HG02610 (cell line): Measurements from ENCODE around the gene ADSL.

Experiments used
- ATAC-seq: cut with Tn5 transposase; IDR thresholded peaks from one replicate; pipeline ENCODE4 v1.9.1; 2021; ENCODE audit warnings: mild to moderate bottlenecking, moderate library complexity; ENCODE audit not compliant: unreplicated experiment

Gene ADSL

DNA sequence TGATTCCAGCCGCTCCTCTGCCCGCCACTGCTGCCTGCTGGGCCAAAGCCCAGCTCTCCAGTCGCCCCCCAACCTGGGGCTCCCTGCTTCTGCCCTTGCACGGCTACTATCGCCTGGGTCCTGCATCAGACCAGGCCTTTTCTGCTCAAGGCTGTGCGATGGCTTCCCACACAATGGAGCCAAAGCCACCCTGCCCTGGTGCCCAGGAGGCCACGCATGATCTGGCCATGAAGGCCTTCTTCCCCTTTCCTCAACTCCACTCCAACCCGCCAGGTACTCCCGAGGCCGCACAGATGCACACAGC, 69.9 kb downstream of the ADSL start:
- ATAC-seq: no peak

DNA sequence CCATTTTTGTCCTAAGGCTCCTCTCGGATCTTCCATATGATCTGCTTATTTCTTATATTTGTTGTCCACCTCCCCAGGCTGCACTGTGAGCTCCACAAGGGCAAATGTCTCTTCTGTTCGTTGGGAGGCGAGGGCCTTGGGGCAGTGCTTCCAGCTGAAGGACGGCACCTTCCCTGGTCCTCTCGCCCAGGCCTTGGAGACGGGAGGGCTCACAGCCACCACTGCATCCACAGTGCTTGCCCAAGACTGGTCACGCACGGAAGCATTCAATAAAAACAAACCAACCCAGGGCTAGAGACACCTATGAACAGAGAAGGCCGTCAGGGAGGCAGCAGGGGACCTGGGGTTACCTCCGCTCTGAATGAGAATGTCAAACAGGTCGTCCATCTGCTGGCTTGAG, 70.3 kb downstream of the ADSL start:
- ATAC-seq: no peak

DNA sequence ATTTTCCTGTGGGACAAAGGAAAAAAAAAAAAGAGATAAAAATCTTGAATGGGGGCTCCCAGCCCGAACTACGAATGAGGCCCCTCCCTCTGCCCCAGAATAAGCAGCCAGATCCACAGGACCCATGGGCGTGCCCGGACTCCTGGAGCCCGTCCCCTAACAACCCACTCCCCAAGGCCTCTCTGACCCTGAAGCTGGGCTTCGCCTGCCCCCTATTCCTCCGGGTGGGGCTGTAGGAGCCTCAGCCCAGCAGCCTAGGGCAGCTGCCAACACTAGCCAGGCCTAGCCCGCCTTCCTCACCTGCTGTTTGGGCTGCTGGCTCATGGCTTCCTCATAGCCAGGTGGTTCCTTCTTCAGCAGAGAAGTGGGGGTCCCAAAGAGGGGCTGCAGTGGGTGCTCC, 70.7 kb downstream of the ADSL start:
- ATAC-seq: no peak

DNA sequence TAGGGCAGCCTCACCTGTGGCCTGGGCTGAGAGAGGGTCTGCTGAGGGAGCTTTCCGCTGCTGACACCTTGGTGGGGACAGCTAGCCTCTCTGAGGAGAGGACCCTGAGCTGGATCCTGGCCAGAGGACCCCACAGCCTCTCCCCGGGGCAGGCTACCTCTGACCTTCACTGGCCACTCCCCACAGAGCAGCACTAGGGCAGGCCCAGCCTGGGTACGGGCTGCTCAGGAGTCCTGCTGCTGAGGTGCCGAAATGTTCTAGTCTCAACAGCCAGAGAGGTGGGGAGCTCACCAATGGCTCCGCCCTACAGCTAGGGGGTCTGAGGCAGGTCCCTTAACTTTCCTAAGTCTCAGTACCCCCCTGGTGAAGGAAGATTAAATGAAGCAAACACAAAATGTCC, 71.6 kb downstream of the ADSL start:
- ATAC-seq: no peak

DNA sequence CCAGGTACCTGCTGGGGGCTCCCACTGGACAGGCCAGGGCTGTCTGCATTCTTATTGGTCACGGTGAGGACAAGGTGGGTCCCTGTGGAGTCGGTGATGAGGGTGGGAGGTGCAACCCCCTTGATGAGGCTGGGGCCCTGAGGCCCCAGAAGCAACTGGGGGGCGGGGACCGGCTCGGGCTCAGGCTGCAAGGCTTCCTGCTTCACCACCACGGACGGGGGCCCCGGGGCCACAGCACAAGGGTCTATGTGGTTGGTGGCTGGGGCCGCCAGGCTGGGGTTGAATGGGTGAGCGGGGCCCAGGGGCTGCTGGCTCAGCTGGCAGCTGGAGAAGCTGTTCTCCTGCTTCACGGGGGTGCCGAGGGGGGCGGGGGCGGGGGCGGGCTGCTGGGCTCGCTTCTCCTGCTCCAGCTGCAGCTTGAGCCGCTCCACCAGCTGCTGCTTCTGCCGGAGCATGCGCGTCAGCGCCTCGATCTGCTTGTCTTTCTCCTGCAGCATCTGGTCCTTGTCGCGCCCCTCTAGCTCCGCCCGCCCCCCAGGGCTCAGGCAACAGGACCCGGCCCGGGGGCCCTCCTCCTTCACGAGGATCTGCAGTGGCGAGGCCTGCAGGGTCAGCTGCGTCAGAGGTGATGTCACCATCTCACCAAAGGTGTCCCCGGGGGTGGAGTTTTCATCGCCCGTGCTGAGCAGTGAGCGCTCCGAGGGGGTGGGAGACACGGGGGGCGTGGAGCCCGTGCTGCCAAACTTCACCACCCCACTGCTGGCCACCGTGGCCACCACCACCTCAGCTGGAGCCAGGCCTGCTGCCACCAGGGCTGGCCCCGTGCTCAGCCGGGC, 72.3 kb downstream of the ADSL start:
- no peak for ATAC-seq

DNA sequence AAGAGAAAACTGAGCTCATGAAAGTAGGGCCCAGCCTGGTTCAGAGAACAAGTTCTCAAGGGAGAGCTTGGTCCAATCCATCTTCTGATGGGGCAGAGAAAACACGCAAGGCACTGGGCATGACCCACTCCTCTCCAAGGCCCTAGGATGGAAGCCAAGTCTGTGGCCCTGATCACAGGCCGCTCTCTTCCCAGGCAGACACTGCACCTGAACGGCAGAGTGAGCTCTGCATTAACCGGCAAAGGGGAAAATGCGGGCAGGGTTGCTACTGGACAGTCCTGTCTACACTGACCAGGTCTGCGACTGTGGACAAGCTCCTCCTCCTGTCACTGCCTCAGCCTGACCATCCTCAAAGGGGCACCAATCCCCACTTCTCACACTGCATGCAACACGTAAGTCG, 73.4 kb downstream of the ADSL start:
- no peak for ATAC-seq

DNA sequence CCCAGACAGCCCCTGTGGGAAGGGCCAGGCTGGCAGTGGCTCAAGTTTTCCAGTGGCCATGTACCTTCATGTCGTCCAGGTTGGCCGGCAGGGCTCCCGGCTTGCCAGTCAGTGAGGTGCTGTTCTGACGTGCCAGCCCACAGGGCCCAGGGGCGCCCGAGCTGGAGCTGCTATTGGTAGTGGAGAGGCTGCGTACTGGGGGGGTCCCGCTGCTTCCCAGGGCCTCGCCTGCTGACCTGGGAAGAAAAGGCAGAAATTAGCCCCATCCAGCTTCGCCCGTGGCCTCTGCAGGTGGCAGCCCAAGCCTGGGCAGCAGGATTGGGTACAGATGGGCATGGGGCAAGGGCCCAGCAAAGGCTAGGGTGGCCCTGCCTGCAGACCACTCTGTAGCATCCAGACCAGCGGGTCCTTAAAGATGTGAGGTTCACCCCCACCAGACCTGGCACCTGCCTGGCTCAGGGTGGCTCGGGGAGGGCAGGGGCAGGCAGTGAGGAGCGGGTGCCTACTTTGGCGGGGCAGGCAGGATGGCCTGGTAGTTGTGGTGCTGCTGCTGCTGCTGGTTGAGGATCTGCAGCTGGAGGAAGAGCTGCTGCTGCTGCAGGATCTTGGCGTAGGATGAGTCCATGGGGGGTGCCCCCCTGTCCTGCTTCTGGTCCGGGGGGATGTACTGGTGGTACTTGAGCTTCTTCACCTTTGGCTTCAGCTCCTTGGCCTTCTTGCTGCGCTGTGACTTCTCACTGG, 74.2 kb downstream of the ADSL start:
- no peak for ATAC-seq

DNA sequence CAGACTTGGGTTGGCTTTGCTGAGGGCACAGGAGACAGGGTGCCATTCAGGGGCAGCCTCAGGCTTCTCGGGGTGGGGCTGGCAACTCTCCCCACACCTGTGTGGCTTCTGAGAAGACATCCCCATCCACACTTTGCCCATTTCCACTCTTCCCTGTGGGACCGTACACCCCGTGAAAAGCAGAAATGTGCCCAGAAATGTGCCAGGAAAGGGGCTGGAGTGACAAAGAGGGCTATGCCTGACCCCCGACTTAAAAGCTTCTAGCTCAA, 74.7 kb downstream of the ADSL start:
- ATAC-seq: no peak

DNA sequence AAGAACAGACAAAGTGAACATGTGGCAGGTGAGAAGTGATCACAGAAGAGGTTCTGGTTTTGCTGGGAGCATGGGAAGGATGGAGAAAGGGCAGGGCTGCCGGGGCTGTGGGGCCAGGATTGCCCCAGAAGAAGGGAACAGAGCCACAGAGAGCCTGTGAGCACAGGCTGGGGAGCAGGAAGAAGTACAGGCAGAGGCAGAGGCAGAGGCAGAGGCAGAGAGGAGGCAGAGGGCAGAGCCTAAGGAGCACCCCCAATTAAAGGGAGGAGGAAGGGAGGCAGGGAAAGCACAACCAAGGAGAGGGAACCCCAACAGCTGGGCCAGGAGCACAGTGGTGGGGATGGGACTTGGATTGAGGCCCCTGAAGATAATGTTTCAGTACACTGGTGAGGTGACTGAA, 75.6 kb downstream of the ADSL start:
- ATAC-seq: no peak

DNA sequence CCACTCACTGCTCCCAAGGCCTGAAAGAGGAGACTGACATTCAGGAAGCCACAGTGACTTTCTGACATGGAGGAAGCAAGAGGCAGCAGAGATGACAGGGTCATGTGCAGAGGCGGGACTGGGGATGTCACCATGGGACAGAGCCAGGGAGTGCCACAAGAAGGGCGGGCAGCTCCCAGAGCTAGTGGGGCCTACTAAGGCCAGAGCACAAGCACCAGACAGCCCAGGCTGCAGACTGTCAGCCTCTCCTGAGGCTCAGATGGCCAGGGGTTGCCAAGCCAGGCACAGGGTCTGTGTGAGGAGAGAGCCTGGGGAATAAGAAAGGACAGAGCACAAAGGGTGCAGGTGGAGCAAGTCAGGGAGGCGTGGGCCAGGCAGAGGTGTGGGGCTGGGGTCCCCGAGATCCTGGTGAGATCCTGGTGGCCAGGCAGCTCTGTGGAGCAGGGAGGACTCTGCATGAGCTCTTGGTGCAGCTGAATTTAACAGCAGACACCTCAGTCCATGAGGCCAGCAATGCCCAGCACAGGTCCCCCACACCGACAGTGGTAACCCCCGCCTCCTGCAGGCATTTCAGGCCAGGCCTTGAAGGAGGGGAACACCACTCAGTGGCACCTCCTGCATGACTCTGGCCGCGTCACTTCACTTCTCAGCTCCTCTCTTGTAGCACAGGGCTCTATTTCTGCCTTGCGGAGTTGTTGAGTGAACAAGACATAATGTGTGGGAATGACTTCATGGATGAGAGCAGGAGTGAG, 76.4 kb downstream of the ADSL start:
- no peak for ATAC-seq

DNA sequence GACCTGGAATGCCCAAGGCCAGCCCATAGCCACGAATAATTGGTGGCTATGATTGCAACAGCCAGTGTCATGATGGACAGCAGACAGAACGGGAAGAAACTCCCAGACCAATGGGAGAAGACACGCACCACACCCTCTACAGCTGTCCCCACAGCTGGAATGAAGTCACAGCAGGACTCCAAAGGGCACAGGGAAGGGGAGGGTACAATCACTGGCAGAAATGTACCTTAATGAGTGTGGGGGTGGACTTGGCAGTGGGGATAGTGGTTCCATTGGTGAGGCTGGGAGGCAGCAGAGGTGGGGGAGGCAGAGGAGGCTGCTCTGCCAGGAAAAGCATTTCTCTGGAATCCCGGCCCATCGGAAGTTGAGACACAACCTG, 77.0 kb downstream of the ADSL start:
- ATAC-seq: no peak

DNA sequence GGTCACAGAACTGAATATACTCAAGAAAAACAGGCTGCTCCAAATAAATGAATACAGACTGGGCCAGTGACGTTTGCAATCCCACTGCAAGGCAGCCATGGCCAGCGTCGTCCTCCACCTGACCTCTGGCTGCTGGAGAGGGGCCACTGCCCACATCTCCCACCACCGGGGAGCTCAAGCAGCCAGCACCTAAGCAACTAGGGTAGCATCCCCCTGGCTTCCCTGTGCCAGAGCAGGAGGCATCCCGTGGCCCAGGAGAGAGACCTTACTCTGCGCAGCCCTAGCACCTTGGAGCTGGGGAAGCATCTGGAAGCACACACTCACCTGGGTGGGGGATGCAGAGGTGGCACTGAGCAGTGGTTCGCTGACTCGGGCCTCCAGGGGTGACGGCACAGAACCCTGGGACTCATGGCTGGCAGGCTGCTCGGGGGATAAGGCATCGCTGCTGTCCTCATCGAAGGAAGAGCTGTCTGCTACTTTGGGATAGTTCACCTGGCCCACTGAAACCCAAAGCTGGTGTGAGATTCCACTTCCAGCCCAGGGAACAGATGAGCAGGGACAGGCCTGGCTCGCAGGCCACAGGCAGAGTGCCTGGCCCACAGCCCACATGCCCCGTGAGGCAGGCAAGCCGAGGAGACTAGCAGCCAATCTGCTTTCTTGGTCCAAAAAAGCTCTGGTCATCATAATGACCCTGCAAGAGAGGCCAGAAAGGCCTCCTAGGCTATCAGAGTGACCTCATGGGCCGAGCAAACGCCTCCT, 77.8 kb downstream of the ADSL start:
- no peak for ATAC-seq

DNA sequence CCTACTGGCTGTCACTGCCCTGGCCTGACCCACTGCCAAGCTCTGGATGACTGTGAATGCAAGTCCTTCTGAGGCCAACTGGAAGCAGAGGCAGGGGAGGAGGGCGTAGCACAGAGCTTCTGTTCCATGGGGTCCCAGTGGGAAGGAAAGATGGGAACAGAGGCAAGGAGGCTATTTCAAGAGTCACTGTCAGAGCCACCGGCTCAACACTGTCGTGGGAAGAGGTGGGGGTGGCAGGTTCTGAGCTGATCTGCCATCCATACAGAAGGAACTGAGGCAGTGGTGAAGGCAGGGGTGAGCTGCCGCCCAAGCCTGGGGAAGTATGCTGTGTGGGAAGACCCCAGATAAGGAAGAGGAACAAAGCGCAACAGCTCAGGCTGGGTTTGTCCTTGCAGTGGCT, 78.8 kb downstream of the ADSL start:
- no peak for ATAC-seq

DNA sequence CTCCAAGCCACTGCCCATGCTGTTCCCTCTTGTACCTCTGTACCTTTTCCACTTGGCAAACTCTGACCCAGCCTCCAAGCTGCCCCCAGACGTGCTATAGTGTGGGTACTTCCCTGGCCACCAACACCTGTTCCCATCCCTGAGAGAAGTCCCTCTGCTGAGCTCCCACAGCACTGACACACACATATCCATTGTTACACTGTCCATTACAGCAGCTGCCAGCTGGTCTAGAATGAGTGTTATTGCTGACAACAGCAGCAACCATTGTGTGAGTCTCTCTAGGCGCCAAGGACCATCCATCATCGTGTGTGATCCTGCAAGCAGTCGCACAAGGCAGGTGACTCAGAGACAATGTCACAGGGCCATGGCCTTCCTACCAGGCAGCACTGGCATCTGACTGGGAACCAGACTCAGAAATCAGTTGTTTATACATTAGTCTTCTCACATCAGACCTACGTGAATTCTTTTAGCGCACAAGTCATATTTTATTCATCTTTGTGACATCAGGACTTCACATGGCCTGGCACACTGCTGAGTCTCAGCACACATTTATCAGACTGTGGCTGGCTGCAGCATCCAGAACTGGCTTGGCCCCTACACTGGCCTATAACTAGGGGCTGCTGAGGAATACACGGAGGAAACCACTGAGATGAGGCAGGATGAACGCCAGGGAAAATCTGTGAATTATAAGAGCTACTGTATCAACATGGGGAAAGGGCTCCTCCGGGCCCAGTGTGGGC, 80.5 kb downstream of the ADSL start:
- ATAC-seq: no peak

DNA sequence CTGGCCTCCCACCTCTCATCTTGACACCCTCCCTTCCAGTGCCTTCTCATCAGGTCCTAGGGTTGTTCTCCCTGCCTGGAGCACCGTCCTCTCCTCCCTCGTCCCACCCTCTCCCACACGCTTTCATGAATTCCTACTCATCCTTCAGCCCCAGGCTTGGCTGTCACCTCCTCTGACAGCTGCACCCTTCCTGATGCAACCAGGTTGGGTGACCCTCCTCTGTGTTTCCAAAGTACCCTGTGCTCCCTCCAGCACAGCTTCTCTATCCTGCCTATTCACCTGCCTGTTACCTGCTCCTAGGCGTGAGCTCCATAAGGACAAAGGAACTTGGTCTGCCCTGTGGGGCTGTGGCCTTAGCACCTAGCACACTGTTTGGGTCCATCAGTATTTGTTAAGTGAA, 82.5 kb downstream of the ADSL start:
- no peak for ATAC-seq

DNA sequence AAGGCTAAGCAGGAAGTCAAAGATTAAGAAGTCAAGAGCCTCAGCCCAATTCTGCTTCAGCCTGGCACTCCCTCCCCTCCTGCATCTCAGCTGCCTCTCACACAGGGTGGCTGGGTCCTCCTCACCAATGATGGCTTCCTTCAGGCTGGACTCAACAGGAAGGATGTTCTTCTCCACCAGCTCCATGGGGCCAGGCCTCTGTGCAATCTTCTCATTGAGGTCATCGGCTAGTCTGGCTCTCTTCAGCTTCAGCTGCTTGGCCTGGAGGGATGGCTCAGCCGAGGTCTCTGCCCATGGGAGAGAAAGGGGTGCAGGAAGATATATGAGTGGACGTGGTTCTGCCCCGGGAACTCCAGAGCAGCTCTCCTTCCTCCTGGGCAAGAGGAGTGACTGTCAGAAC, 83.2 kb downstream of the ADSL start:
- ATAC-seq: no peak

DNA sequence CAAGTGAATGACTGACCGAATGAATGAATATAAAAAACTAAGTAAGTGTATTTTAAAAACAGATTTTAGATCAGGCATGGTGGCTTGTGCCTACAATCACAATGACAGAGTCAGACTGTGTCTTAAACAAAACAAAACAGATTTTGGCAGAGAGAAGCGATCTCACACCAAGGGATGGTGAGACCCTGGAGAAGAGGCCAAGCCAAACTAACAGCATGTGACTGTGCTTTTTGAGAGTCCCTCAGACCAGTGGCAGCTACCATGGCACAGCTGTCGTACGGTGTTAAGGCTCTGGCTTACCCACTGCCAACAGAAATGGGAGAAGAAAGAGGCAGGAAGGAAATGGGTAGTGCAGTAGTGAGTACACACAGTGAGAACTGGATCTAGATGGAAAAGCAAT, 84.7 kb downstream of the ADSL start:
- no peak for ATAC-seq

DNA sequence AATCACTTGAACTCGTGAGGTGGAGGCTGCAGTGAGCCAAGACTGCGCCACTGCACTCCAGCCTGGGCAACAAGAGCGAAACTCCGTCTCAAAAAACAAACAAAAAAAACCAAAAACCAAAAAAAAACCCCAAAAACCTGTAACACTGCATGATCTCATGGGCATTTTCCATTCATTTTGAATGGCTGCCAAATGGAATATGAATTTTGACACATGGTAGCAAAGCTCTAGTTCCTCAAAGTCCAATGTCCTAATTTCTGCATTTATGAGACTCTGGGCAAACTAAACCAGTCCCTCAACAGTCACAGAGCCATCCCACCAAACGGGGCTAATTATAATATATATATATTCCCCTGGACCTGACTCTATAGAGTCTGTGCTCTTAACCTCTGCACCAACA, 85.9 kb downstream of the ADSL start:
- ATAC-seq: no peak

DNA sequence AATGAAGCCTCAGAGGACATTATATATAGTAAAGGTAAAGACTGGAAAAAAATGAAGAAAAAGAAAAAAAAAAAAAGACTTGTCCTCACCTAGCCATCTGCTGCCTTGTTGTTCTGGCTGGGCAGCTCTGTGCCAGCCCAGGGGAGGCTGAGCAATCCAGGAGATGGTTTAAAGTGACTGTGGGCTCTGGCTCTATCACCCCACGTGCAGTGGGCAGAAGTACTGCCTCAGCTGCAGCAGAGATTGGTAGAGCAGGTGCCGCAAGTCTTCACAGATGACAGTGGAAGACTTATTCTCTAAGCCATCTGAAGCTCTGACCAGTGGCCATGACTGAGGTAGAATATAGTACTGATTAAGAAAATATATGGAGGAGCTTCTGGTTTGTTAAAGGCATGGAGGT, 86.3 kb downstream of the ADSL start:
- ATAC-seq: no peak

DNA sequence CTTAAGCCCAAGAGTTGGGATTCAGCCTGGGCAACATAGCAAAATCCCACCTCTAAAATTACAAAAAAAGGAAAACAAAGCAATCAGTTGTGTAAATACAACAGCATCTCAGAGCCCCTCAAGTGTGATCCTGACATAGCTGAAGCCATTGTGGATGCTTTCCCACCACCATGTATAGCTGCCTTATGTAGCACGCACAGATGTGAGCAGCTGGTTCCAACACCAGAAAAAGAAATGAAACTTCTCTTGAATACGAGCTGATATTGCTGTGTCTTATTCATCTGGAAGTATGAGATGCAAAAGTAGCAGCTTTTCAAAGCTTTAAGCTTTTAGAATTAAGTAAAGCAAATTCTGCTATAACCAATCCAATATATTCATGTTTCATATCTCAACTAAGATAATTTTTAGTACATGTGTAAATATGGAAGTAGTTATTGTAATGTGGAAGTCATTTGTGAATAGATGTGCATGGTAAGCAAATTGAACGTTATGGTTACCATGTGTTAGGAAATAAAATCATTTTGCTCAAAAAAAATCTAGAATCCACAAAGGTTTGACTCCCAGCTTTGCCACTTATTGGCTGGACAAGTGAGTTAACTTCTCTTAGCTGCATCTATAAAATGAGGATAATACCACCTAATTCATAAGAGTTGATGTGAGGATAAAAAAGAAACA, 87.3 kb downstream of the ADSL start:
- no peak for ATAC-seq
